Esophagus squamous epithelium (tissue), 4 donors: ENCODE results near the gene HCFC2.

Experiments
- CTCF ChIP-seq, 6 experiments: fragments of 450-650 bp in 4 of 6; fragments of 200-600 bp in 2 of 6; sonication (generic) in 2 of 6; IDR thresholded peaks; one replicate each; pipeline ENCODE4 v1.5.1; 2016 to 2019; ENCODE audit warnings: antibody characterized with exemption in 6 of 6, mild to moderate bottlenecking in 4 of 6, moderate library complexity in 4 of 6
- POLR2A ChIP-seq, 4 donors: fragments of 450-650 bp; IDR thresholded peaks; one replicate each; pipeline ENCODE4 v1.6.1; 2017; ENCODE audit warnings: antibody characterized with exemption in 4 of 4, mild to moderate bottlenecking in 4 of 4, moderate library complexity in 3 of 4

- TF ChIP-seq POLR2A (IDR thresholded peaks at IDR 0.05) (no peak), CTCF (IDR thresholded peaks at IDR 0.05) (no peak)
Observed at GRCh38 chr12:104133321-104133720, 69.0 kb downstream of the HCFC2 start.
